ENCODE measurements around the gene NBL1.

DNA sequence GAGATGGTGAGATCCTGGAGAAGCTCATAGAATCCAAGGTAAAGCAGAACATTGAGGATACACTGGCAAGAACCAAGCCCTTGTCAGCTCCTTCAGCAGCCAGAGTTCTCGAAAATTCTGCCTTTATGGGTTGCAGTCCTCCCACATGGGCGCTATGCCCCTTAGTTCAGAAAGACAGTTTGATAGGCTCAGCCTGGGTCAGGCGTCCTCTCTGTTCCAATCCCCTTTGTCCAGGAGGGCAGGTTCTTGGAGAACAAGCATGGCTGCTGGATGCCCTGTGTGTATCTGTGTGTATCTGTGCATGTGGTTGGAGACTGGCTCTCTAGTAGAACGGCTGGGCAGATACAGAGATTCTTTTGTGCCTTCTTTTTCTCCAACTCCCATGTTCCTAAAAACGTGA, 8.0 kb upstream of the NBL1 start:
- TF ChIP-seq, protein P1, sequence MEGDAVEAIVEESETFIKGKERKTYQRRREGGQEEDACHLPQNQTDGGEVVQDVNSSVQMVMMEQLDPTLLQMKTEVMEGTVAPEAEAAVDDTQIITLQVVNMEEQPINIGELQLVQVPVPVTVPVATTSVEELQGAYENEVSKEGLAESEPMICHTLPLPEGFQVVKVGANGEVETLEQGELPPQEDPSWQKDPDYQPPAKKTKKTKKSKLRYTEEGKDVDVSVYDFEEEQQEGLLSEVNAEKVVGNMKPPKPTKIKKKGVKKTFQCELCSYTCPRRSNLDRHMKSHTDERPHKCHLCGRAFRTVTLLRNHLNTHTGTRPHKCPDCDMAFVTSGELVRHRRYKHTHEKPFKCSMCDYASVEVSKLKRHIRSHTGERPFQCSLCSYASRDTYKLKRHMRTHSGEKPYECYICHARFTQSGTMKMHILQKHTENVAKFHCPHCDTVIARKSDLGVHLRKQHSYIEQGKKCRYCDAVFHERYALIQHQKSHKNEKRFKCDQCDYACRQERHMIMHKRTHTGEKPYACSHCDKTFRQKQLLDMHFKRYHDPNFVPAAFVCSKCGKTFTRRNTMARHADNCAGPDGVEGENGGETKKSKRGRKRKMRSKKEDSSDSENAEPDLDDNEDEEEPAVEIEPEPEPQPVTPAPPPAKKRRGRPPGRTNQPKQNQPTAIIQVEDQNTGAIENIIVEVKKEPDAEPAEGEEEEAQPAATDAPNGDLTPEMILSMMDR (IDR thresholded peaks at IDR 0.05; ENCODE audit: low read length) = no peak
- TF ChIP-seq EZH2 (optimal IDR thresholded peaks at IDR 0.05; ENCODE audit: low read depth, low read length) (no peak), EZH2phosphoT487 (IDR thresholded peaks at IDR 0.05; ENCODE audit: low read length) (no peak)
